AG10803 (cell line): ENCODE results near the gene ODC1.
A peak's percentile ranks its signal among the peaks of the same experiment; 100 is the strongest.

Experiments
- DNase-seq: peaks from one replicate; pipeline ENCODE4 v3.0.0; 2010; ENCODE audit warnings: low read depth
- H3K4me3 ChIP-seq: 2 replicates; pipeline ENCODE4 v1.5.1; 2011; ENCODE audit warnings: mild to moderate bottlenecking, low read length, control low read depth
- CTCF ChIP-seq: conservative IDR thresholded peaks from 2 replicates; pipeline ENCODE4 v1.5.1; 2011; ENCODE audit warnings: mild to moderate bottlenecking, low read length, control low read depth, inconsistent platforms

The ODC1 gene

GRCh38 chr2:10422251-10422650, 25.9 kb downstream of the ODC1 start:
- TF ChIP-seq CTCF = no peak
- H3K4me3 ChIP-seq = no peak overlapping the region
- no peak for DNase-seq

- no peak for DNase-seq
- no peak for TF ChIP-seq CTCF
- no peak overlapping the region for H3K4me3 ChIP-seq
Measured at GRCh38 chr2:10419553-10420257, 28.4 kb downstream of the ODC1 start.

- TF ChIP-seq CTCF = no peak
- no peak for DNase-seq
Measured at GRCh38 chr2:10417551-10418335, 30.4 kb downstream of the ODC1 start.

GRCh38 chr2:10415640-10416039, 32.5 kb downstream of the ODC1 start:
- no peak for TF ChIP-seq CTCF
- H3K4me3 ChIP-seq = no peak overlapping the region
- no peak for DNase-seq

More at GRCh38 chr2:10417551-10418335, 30.4 kb downstream of the ODC1 start:
- no peak overlapping the region for H3K4me3 ChIP-seq

- no peak for TF ChIP-seq CTCF
- no peak for DNase-seq
- no peak overlapping the region for H3K4me3 ChIP-seq
Measured at GRCh38 chr2:10415048-10415447, 33.1 kb downstream of the ODC1 start.

GRCh38 chr2:10414591-10414990, 33.5 kb downstream of the ODC1 start:
- no peak for TF ChIP-seq CTCF
- H3K4me3 ChIP-seq = no peak overlapping the region
- no peak for DNase-seq

GRCh38 chr2:10413991-10414451, 34.1 kb downstream of the ODC1 start:
- peak; percentile 43 for DNase-seq
- no peak for TF ChIP-seq CTCF

More at GRCh38 chr2:10413991-10414451, 34.1 kb downstream of the ODC1 start:
- no peak overlapping the region for H3K4me3 ChIP-seq
